DMS 273 (cell line): ENCODE results near the gene RPTOR.

Experiments used
- DNase-seq: peaks from one replicate; lab custom pipeline; 2025; ENCODE audit not compliant: unreplicated experiment; lab: John Stamatoyannopoulos, UW

RPTOR gene

GRCh38 chr17:80882926-80883685 is 338.5 kb downstream of the RPTOR start:
- no peak for DNase-seq

DNA sequence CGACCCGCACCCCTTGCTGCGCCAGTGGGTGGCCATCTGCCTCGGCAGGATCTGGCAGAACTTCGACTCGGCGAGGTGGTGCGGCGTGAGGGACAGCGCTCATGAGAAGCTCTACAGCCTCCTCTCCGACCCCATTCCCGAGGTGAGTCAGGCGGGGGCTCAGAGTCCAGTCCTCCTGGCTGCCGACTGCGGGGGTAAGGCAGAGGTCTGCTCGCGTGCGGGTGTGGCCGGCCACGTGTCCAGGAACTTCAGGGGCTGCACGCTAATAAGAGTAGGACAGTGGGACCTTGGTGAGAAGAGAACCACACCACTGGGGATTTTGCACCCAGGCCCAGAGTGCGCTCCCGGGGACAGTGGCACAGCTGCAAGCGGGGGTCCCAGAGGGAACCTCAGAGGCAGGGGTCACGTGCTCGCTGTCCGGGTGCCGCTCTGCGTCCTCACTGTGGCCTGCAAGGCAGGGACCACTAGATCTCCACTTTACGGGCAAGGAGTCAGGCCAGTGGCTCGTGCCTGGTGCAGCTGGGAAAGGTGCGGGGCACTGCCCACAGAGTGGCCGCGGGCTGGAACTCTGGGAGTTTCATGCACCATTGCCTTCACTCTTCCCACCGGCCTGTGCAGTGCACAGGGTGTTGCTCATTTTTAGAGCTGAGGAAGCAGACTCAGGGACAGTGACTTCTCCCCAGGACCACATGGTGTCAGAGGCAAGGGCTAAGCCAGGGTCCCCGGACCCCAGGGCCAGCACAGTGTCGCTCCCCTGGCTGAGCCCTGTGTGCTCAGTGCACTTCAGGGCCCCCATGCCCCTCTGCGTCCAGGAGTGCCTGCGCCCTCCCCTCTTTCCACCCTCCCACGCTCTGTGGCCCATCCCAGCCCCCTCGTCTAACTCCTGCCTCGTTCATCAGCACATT is 339.4 kb downstream of the RPTOR start:
- no peak for DNase-seq

- no peak for DNase-seq
Measured at GRCh38 chr17:80884811-80885210, 340.2 kb downstream of the RPTOR start.

GRCh38 chr17:80885947-80886582 is 341.4 kb downstream of the RPTOR start:
- no peak for DNase-seq

DNA sequence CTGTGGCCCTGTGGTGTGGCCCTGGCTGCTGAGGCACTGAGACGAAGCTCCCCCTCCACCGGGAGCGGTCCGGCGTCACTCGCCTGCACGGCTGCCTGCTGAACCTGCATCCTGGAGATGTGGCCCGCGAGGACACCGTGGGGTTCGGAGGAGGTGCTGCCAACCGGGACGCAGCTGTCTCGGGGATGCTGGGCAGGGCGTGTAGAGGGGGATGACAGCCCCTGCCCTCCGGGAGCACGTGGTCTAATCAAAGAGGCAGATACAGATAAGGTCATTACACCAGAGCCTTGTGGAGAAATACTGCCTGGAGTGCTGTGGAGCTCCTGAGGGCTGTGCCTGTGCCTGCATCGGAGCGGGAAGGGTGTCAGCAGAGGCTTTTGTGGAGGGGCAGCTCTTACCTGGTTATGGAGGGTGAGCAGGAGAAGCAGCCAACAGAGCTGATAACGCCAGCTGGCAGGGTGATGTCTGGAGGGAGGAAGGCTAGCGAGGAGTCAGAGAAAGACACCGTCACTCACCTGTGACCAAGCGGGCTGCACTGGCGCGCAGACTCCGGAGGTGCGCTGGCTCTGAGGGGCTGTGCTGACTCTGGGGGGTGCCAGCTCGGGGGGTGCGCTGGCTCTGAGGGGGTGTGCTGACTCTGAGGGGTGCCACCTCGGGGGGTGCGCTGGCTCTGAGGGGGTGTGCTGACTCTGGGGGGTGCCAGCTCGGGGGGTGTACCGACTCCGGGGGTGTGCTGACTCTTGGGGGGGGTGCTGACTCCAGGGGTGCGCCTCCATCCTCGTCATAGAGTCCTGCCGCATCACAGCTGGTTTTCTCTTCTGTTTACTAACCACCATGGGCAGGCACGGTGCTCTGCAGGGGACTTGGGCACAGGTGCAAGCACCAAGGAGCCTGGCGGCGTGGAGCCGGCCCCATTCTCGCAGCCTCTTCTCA is 342.3 kb downstream of the RPTOR start:
- DNase-seq, result no peak

GRCh38 chr17:80887639-80888175 is 343.1 kb downstream of the RPTOR start:
- DNase-seq, result no peak

DNA sequence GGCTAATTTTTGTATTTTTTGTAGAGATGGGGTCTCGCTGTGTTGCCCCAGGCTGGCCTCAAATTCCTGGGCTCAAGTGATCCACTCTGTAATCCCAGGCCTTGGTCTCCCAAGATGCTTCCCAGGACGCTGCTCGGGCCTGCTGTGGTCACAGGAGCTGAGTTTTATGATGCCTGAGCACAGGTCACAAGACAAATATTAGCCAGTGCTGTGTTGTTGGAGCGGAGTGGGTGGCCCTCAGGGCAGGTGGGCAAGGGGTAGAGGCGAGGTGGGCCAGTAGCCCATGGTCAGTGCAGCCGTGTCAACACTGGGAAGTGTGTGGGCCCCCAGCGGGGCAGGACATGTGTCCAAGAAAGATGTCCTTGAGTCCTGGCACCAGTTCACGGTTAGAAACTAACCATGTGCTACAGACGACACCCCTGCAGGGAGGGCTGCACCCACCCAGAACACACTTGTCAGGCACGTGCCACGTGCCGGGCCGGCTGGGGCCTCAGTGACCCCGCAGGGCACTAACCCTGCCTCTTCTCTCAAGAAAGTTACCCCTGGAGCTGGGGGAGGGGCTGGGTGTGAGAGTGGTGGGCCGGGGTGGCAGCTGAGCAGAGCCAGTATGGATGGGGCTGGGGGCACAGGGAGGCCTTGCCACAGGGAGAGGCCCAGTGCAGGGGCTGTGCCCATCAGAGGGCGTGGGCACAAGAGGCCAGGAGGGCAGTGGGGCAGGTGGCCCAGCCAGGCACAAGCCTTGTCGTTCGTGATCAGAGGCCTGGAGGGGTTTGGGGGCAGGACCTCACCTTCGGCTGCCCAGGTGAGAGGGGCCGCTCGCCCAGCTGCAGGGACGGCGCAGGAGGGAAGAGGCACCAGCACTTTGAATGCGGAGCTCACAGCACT is 343.9 kb downstream of the RPTOR start:
- no peak for DNase-seq

DNA sequence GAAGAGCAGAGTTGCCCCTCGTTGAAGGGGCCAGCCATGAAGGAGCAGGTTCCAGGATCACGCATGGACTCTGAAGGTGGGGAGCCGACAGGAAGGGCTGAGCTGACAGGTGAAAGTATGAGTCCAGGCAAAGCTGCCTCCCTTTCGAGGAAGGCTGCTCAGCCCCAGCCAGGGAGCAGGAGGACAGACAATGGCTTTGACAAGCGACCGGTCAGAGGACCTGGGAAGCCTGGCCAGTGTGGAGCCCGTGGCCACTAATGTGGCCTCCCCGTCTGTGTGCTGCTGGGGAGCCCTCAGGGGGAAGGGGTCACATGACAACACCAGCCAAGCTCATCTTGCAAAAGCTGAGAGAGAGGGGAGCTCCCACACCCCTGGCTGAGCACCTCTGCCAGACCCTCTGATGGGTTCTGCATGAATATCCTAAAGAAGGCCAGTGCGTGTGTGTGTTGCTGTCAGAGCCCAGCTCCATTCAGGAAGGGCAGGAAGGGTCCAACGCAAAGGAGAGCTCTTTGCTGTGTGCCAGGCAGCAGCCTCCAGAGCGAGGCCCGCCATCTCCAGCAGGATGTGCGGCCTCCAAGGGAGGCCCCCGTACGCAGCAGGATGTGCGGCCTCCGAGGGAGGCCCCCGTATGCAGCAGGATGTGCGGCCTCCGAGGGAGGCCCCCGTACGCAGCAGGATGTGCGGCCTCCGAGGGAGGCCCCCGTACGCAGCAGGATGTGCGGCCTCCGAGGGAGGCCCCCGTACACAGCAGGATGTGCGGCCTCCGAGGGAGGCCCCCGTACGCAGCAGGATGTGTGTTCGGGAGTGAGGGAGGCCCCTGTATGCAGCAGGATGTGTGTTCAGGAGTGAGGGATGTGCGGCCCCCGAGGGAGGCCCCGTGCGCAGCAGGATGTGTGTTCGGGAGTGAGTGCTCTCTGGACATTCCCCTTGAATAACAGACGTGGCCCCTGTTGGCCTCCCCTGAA is 344.9 kb downstream of the RPTOR start:
- no peak for DNase-seq

DNA sequence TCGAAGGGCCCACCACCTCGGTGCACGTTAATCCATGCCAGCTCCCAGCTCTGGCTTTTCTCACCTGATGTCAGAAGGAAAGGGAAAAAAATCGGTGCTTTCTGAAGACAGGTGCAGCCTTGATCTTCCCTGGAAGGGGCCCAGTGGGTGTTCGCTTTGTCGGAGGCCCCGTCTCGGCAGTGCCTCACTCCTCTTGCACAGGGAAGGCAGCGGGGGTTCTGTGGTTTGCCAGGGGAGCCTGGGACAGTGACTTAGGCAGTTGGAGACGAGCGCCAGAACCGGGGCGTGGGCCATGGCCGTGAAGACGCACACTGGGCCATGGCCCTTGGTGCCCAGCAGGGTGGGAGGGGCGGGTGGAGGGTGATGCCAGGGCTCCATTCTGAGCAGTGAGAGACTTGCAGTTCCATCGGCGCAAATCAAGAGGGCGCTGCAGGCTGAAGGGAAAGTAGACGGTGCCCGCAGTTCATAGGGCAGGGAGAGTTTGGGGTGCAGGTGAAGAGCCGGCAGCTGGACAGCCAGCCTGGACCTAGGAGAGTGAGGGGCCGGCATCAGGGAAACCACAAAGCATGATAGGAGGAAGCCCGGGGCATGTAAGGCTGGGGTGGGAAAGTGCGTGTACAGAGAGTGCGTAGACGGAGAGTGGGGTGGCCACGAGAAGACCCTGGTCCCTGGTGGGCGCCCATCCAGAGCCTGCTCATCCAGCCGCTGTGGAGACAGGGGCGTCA is 345.7 kb downstream of the RPTOR start:
- DNase-seq, result no peak

- no peak for DNase-seq
Measured at GRCh38 chr17:80890921-80891396, 346.3 kb downstream of the RPTOR start.

GRCh38 chr17:80891397-80892018 is 346.9 kb downstream of the RPTOR start:
- DNase-seq, result no peak

DNA sequence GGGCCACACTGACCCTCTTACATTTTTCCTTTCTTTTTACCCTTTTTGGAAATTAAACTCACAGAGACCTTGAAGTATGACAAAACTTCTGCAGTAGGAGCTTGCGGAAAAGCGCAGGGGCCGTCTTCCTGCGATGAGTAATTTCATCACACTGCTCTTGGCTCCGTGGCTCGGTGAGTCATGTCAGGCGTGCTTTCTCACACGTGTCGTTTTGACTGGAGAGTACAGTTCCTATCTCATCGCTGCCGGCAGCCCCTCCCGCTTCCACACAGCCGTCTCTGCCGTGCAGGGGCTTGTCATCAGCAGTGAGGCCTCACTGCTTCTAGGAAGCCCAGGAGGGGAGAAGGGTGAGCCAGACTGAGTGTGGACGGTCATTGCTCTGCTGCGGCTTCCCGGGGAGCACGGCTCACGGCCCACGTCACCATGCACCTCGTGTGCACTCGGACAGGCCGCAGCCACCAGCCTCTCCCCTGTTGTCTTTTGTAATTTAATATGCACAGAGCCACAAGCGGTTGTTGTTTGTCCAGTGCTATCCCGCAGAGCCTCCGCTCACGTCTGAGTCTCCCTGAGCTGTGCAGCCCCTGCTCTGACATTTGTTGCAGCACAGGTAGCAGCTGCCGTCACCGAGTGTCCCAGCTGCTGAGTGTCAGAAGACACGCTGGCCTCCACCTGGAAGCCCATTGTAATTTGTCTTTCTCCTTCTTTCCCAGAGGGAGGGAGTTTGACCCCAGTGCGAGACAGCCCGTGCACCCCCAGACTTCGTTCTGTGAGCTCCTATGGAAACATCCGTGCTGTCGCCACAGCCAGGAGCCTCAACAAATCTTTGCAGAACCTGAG is 347.6 kb downstream of the RPTOR start:
- peak; percentile 40 for DNase-seq

GRCh38 chr17:80892900-80893603 is 348.4 kb downstream of the RPTOR start:
- peak; percentile 77 for DNase-seq

DNA sequence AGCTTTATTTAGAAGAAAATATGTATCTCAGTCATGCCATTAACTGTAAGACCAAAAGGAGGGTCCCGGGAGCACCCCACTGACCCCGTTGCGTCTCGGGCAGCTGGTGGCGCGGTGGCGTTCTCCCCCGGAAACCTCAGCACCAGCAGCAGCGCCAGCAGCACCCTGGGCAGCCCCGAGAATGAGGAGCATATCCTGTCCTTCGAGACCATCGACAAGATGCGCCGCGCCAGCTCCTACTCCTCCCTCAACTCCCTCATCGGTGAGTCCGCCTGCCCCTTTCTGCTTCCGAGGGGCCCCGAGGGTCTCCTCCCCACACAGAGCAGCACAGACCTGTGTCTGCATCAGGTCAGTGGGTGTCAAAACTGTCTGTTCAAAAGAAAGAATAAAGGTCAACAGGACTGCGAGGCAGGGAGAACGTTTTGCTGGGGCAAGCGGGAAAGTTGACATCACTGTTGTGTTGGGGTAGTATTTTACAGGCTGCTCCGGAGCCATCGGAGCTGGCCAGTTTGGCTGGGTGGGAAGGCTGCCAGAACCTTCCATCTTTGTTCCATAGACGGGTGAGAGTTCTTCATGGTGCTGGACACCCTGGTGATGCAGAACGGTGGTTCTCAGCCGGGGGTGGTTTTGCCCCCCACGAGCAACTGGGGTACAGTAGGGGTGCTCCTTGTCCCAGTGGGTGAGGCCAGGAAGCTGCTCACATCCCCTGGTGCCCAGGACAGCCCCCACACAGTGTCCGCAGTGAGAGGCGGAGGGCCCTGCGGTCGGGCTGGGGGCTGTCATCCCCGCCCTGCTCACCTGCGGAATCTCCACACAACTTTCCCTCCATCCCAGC is 349.2 kb downstream of the RPTOR start:
- no peak for DNase-seq

DNA sequence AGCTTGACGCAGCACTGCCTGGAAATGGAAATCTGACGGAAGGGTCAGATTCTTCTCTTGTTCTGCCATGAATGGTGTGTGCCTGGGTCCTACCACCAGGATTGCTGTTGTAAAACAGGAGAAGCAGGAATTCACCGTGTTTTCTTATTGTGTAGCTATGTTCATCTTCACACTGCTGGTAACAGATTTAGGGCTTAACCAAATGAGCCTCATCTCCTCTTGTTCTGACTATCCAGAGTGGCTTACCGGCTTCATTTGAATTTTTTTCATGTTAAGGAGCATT is 349.7 kb downstream of the RPTOR start:
- no peak for DNase-seq
